GM18505 (cell line): Measurements from ENCODE around the gene CCDC74A.
A peak's percentile ranks its signal among the peaks of the same experiment; 100 is the strongest.
"Not testable (repeated sequence)": the region's sequence is repeated elsewhere in the genome, so short reads cannot be mapped to it uniquely, and the experiment has no call there.

ENCODE experiments used
- ATAC-seq: cut with Tn5 transposase; IDR thresholded peaks from one replicate; pipeline ENCODE4 v1.9.1; 2021; ENCODE audit not compliant: unreplicated experiment
- POLR2A ChIP-seq: IDR thresholded peaks from 4 replicates; pipeline ENCODE4 v1.6.1; 2011; ENCODE audit warnings: borderline replicate concordance; ENCODE audit not compliant: insufficient read depth, insufficient read length; ENCODE audit errors: extremely low read depth

Gene CCDC74A

DNA sequence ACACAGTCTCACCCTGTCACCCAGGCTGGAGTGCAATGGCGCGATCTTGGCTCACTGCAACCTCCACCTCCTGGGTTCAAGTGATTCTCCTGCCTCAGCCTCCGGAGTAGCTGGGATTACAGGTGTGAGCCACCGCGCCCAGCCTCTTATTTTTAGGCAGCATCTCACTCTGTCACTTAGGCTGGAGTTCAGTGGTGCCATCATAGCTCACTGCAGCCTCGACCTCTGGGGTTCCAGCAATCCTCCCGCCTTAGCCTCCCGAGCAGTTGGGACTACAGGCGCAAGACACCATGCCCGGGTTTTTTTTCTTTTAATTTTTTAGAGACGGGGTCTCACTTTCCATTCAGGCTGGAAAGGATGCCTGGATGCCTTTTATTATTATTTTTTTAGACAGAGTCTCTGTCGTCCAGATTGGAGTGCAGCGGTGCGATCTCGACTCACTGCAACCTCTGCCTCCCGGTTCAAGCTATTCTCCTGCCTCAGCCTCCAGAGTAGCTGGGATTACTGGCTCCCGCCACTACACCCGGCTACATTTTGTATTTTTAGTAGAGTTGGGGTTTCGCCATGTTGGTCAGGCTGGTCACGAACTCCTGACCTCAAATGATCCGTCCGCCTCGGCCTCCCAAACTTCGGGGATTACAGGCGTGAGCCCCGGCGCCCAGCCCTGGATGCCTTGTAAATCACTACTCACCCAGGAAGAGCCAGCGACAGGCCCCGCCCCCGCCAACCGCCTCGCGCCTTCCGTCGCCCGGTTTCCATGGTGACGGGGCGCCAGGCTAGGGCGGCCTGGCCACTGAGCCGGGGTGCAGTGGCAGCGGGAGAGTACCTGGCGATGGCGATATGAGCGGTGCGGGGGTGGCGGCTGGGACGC lies at the start of gene CCDC74A:
Gene CCDC74A, plus strand, starts transcription at position 758 of the 871 bp plus-strand sequence. Its CDS starts 83 bp downstream, at position 841.
- peak; percentile 87 for ATAC-seq

DNA sequence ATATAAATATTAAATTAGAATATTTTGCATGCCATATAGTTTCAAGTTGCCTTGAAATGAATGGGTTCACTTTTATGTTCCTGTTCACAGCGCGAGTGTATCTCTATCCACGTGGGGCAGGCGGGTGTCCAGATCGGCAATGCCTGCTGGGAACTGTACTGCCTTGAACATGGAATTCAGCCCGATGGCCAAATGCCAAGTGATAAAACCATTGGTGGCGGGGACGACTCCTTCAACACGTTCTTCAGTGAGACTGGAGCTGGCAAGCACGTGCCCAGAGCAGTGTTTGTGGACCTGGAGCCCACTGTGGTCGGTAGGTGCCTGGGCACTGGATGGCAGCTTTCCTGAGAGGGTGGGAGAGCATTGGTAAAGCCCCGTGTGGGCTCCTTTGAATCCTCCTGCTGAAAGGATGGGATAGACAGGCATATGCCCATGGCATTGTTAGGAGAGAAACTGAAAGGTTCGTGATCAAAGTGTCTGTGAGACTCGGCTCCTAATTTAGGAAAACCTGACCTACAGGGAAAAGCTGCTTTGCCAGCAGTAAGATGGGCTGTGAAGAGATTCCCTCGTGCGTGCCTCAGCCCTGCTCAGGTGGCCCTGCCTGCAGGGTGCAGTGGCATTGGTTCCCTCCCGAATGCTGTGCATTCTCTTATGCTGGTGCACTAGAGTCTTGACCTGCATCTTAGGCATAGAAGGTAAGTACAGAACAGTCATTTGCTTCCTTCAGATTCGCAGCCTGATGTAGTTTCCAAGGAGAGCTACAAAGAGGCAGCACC lies 49.4 kb upstream of the CCDC74A start:
- ATAC-seq = not testable (repeated sequence)

DNA sequence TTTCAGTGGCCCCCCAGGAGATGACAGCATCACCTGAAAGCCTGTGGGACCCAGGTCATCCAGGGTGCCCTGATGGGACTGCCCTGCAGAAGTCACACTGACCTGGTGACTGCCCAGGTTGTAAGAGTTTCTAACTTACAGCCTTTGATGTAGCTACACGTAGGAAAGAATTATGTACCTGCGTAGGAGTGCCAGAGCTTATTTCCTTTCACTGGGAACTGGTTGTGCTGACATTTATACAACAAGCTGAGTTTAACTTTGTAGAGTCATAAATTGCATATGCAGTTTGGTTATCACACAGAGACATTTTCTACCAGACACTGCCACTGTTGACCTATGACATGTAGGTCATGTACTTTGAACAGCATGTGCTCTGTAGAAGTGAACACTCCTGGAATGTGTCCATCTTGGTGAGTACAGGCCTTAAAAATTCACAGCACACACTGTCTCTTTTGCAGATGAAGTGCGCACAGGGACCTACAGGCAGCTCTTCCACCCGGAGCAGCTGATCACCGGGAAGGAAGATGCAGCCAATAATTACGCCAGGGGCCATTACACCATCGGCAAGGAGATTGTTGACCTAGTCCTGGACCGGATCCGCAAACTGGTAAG lies 48.7 kb upstream of the CCDC74A start:
- ATAC-seq = not testable (repeated sequence)

DNA sequence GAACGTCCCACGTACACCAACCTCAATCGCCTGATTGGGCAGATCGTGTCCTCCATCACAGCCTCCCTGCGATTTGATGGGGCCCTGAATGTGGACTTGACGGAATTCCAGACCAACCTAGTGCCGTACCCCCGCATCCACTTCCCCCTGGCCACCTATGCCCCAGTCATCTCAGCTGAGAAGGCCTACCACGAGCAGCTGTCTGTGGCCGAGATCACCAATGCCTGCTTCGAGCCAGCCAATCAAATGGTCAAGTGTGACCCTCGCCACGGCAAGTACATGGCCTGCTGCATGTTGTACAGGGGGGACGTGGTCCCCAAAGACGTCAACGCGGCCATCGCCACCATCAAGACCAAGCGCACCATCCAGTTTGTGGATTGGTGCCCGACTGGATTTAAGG lies 47.3 kb upstream of the CCDC74A start:
- ATAC-seq = not testable (repeated sequence)

DNA sequence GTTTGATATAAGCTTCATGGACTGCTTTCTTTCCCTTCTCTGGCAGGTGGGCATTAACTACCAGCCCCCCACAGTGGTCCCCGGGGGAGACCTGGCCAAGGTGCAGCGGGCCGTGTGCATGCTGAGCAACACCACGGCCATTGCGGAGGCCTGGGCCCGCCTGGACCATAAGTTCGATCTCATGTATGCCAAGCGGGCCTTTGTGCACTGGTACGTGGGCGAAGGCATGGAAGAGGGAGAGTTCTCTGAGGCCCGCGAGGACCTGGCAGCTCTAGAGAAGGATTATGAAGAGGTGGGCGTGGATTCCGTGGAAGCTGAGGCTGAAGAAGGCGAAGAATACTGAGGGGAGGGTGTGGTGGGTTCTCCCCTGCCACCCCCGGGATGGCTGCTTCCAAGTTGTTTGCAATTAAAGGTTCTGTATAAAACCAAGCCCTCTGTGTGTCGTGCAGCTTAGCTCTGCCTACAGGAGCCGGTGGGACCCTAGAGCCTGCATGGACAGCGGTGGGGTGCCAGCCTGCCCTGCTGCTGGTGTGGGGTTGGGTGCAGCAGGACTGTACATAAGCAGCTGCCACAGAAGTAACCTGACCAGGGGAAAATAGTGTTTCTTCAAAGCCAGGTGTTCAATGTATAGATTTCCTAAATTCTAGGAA lies 45.1 kb upstream of the CCDC74A start:
- ATAC-seq = not testable (repeated sequence)

DNA sequence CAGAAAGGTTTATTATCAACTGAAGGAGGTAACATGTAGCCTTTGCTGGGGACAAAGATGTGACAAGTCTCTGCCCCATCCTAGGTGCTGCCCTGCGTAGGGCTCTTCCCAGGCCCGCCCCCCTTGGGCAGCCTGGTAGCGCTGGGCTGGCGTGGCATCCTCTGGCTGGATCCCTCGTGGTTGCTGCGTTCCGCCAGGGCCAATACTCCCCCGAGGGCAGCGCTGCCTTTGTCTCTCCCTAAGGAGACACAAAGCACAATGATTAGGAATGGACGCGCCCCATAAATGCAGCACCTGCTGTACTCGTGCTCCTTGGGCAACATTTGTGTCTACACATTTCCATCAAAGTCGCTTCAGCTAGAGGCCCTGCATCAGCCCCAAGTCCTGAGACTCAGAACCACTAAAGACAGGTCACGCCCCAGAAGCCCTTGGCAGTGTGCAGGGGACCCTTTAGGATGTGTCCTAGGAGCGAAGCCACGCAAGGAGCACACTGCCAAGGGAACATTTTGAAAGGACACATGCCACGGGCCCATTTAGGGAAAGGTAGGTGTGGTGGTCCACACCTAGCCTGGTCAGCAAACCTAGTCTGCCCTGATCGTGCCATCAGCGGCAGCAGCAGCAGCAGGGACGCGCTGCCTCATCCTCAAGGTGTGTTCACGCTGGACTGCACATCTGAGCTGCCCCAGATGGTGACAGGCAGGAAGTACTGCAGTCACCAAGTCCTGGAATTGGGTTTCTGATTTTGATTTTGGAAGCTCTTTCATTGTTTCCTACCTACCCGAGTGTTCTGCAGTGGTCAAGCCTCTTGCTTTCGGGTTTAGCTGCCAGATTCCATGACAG lies 43.5 kb upstream of the CCDC74A start:
- ATAC-seq = not testable (repeated sequence)

DNA sequence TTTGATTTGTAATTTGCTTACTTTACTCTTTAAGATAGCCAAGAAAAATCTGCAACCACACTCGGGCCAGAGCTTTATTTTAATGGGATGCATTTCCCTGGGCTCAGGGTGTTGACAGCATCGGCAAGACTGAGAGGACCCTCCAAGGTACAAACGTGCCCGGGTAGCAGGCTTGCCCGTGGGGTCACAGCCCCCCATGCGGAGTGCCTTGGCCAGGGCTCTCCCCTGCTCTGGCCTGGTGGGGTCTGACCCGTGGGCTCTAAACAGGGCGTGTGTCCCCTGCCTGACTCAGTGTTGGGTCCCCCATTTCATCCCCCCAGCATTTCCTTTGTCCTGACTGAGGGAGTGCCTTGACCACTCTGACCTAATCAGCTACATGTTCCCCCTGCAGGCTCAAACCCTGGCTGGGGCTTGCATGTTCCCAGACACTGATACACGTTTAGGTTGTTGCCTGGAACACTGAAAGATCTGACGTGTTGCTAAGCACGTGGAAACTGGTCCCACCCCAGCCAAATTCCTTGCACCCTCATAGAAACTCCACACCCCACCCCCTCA lies 42.7 kb upstream of the CCDC74A start:
- ATAC-seq = not testable (repeated sequence)

DNA sequence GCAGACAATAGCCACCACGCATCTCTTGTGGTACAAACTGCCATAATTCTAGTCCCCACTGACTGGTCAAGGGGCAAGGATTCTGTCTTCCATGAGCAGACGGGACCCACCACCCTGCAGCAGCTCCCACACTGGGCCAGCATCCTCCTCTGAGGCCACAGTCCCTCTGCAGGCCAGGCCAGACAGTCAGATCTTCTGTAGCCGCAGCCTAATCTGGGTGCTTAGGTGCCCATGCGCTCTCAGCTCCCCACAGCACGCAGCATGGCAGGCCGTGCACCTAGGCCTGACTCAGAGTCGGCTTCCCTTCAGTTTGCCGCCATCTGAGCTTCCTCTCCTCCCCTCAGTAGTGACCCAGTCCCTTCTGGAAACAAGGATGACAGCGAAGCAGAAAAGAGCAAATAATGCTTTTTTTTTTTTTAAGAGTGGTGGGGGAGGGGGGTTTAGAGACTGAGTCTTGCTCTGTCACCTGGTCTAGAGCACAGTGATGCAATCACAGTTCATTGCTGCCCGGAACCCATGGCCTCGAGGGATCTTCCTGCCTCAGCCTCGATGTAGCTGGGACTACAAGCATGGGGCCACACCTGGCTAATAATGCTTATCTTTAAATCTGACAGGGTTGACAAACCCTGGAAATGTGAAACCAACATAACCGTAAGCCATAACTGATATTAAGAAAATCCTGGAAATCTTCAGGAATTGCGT lies 41.3 kb upstream of the CCDC74A start:
- not testable (repeated sequence) for ATAC-seq

DNA sequence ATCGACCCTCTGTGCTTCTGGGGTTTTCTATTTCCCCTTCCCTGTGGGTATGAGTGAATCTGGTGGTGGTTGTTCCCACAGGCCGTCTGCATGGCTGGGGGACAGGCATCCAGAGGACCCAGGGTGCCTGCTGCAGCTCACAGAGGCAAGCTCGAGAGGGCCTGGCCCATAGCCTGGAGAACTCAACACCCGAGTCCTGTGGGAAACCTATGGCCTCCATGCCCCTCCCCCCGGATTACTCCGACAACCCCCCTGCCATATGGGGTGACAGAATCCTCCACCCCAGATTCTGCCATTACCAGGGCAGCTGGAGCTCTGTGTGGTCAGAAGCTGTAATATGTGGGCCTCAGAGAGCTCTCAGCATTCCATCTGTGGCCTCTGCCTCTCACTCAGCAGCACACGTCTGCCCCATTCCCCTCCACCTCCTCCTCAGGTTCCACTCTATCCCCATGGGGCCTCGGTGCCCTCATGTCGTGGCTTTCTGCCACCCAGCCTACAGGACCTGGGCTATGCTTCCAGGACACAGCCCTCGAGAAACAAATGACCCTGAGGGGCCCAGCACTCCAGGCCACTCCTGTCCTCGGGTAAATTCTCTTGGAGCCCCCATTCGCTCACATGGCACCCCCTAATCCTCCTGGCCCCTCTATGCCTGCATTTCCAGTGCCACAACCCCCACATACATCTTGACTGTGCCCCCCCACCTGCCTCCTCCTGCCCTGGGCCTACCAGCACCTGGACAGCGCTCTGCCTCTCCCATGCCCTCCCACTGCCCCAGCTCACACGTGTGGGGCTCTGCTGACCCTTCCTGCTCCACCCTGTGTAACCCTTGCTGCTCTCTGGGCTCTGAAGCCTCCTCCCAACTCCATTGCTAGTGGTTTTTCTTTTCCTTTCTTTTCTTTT lies 39.1 kb upstream of the CCDC74A start:
- no peak for TF ChIP-seq POLR2A
- ATAC-seq = no peak

DNA sequence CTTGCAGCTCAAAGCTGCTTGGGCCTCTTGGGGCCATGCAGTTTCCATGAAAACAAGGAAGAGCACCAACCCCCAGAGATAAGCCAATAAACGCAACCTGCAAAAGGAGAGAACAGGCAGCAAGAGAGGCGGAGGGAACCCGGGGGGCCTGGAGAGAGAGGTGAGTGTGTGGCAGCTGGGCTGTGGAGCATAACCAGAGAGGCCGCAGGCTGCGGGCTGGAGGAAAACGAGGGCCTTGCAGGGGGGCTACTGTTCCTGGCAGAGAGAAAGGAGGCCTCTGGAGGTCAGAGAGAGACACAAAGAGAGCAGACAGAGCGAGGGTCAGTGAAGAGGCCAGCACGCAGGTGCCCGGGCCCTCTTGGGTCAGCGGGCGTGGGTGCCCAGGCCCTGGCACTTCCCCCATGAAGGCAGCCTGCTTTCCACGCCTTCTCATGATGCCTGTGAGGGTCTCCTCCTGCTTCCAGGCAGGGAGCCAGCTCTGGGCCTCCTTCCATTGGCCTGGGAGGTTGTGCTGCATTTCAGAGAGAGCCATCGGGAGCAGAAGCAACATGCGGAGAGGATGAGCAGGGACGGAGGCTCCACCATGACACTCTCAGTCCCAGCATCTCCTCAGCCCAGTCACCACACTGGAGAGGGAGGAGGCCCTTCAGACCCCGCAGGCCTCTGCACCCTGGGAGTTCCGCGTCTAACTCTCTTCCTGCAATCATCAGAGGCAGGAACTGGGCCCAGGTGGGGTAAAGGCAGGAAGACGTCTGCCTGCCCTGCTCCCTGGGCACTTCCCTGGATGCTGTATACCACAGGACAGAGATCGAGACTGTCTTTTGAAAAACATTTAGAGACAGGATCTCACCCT lies 36.8 kb upstream of the CCDC74A start:
- ATAC-seq = not testable (repeated sequence)

DNA sequence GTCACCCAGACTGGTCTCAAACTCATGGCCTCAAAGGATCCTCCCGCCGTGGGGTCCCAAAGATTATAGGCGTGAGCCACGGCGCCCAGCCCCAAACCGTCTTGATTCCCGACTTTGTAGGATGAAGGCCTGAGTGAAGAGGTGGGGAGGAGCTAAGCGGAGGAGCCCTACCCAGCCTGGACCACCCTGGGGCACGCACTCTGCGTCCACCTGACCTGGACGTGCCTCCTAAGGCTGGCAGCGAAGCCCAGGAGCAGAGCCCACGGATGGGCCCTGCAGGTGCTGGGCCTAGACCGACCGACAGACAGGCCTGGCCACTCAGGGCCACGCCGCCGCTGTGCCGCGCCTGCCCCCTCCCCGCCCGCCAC lies 36.2 kb upstream of the CCDC74A start:
- not testable (repeated sequence) for ATAC-seq

DNA sequence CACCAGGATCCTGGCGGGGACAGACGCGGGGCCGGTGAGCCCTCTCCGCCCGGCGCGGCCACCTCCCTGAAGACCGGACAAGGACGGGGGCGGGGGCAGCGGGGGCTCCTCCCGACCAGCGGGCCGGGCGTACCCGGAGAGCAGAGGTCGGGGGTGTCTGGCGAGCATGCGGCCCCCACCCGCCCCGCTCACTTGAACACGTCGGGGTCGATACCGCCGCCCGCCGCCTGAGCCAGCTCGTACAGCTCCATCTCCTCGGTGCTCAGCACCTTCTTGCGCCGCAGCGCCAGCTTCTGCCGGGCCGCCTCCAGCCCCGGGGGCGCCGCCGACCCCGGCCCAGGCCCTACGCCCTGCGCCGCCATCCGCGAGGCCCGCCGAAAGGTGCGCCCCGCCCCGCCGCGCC lies 35.7 kb upstream of the CCDC74A start, which contains the start of gene MZT2A:
Gene MZT2A, minus strand, starts transcription at position 383 of the 403 bp plus-strand sequence. Its CDS starts 21 bp downstream, at position 362.
- ATAC-seq = peak; percentile 10
